A549 treated with AZD2906 at 1 μM for 4 hours (cell line): Measurements from ENCODE around the gene YWHAE. TPM values are rescaled to one million over a fixed set of nuclear protein-coding genes. Genes with fewer than 3 reads are reported as not detected.

ENCODE experiments used
- total RNA-seq: library from RNA; stranded (reverse); fragments of 200-300 nt; extraction: Qiagen RNA extraction; gene quantifications from 5 replicates; pipeline ENCODE4 v1.2.3, GENCODE V29; 2022

The YWHAE gene
- total RNA-seq: 536 to 1,318 TPM (median 577 TPM) in 5 replicates

DNA sequence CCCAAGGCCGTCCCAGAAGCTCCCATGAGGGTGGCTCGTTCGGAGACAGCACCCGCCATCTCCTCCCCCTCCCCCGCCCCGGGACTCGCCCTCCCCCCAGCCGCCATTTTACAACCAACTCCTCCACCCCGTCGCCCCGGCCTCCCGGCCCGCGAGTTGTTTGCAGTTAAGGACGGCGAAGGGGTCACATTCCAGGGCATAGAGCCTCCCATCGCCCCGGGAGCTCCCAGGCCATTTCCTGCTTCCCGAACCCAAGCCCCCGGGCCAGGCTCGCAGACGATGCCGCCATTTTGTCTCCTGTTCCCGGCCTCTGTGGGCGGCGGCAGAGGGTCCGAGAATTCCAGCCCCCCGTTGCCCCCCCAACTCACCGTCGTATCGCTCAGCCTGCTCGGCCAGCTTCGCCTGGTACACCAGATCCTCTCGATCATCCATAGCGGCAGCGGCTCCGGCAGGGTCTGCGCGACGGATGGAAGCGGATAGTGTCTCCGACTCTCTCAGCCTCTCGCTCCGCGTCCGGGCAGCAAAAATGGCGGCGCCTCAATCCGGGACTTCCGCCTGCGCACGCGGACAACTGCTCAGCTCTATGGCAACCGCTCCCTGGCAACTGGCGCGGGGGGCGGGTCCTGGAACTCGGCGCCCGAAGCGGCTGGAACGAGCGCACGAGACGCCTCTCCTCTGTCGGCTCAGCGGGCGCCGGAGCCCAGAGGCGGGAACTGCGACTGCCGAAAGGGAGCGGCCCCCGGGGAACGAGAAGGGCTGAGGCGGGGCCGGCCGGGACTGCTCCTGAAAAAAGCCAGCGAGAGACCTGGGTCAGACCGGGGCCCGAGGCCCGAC, at the start of gene YWHAE:
Gene YWHAE (minus strand): TSS at position 544 of the 834 bp plus-strand sequence. CDS start 112 bp downstream, at position 432.

Other genes starting within 250 kb of the YWHAE start
- 119 to 138 TPM (median 128 TPM) in 5 replicates for gene ABR, start 220.2 kb downstream of the YWHAE start, total RNA-seq
- gene BHLHA9, start 129.8 kb downstream of the YWHAE start, total RNA-seq: not detected in 5 replicates
- gene TRARG1, start 120.6 kb downstream of the YWHAE start, total RNA-seq: not detected in 5 replicates
- gene CRK, start 56.0 kb upstream of the YWHAE start, total RNA-seq: 81.9 to 99.8 TPM (median 89.6 TPM) in 5 replicates
- 120 to 141 TPM (median 131 TPM) in 5 replicates for gene MYO1C, start 92.5 kb upstream of the YWHAE start, total RNA-seq
- 23.3 to 25.6 TPM (median 25.2 TPM) in 5 replicates for gene INPP5K, start 116.4 kb upstream of the YWHAE start, total RNA-seq
- gene PITPNA, start 162.6 kb upstream of the YWHAE start, total RNA-seq: 64.8 to 68.3 TPM (median 67.4 TPM) in 5 replicates
- gene SLC43A2, start 228.6 kb upstream of the YWHAE start, total RNA-seq: 4.7 to 6.8 TPM (median 5.9 TPM) in 5 replicates
- 0.19 to 0.43 TPM (median 0.23 TPM) in 5 replicates for gene SCARF1, start 245.5 kb upstream of the YWHAE start, total RNA-seq
- 11.8 to 20.0 TPM (median 17.7 TPM) in 5 replicates for gene RILP, start 249.6 kb upstream of the YWHAE start, total RNA-seq